ENCODE measurements around the gene BCR. TPM values are rescaled to one million over a fixed set of nuclear protein-coding genes. Genes with fewer than 3 reads are reported as not detected.

Gene BCR
- total and polyA plus RNA-seq, 2 of the 13 experiments (the other 11 are each of a cell fraction or from before 2014, with no cell fraction given): 19.9 to 33.6 TPM

- TF ChIP-seq ZNF598 (CRISPR knock-in tag; IDR thresholded peaks at IDR 0.05; ENCODE audit: borderline replicate concordance) (no peak), NFATC3 (CRISPR knock-in tag; IDR thresholded peaks at IDR 0.05) (no peak), SNAPC5 (CRISPR knock-in tag; IDR thresholded peaks at IDR 0.05; ENCODE audit: borderline replicate concordance) (no peak), RELA (CRISPR knock-in tag; IDR thresholded peaks at IDR 0.05) (no peak), PRDM10 (CRISPR knock-in tag; IDR thresholded peaks at IDR 0.05; ENCODE audit: low read depth) (no peak), ZNF232 (CRISPR knock-in tag; IDR thresholded peaks at IDR 0.05; ENCODE audit: borderline replicate concordance) (0 out of 2 replicates have a peak, but pooled peaks have one; percentile 9), ZNF614 (CRISPR knock-in tag; IDR thresholded peaks at IDR 0.05; ENCODE audit: borderline replicate concordance) (no peak), TFAP4 (IDR thresholded peaks at IDR 0.05; ENCODE audit: borderline replicate concordance, low read depth) (peak; percentile 99), ZNF24 (IDR thresholded peaks at IDR 0.05) (no peak), AKAP8 (CRISPR knock-in tag; IDR thresholded peaks at IDR 0.05) (no peak), ZNF513 (CRISPR knock-in tag; conservative IDR thresholded peaks at IDR 0.05) (no peak), PBX2 (CRISPR knock-in tag; IDR thresholded peaks at IDR 0.05) (no peak), MLLT10 (CRISPR knock-in tag; IDR thresholded peaks at IDR 0.05) (no peak), MIER2 (CRISPR knock-in tag; IDR thresholded peaks at IDR 0.05) (no peak), EEA1 (CRISPR knock-in tag; IDR thresholded peaks at IDR 0.05; ENCODE audit: borderline replicate concordance) (no peak), NR2F1 (CRISPR knock-in tag; IDR thresholded peaks at IDR 0.05) (peak; percentile 18 to 19; a peak in 1 of 4 replicates), JARID2 (CRISPR knock-in tag; IDR thresholded peaks at IDR 0.05; ENCODE audit: insufficient replicate concordance) (no peak), SIN3A (IDR thresholded peaks at IDR 0.05; ENCODE audit: borderline replicate concordance, low read depth, low read length) (peak; percentile 90; the same call in 1 of the 2 replicates), ZNF660 (CRISPR knock-in tag; IDR thresholded peaks at IDR 0.05; ENCODE audit: borderline replicate concordance, low read depth) (no peak), KDM5A (IDR thresholded peaks at IDR 0.05; ENCODE audit: borderline replicate concordance, low read length) (no peak), TSC22D2 (CRISPR knock-in tag; IDR thresholded peaks at IDR 0.05; ENCODE audit: borderline replicate concordance) (no peak), REPIN1 (CRISPR knock-in tag; IDR thresholded peaks at IDR 0.05; ENCODE audit: borderline replicate concordance, low read depth) (no peak), ZNF580 (CRISPR knock-in tag; IDR thresholded peaks at IDR 0.05; ENCODE audit: borderline replicate concordance, low read depth) (no peak), KDM4B (CRISPR knock-in tag; IDR thresholded peaks at IDR 0.05) (no peak)
Measured at GRCh38 chr22:23218867-23219251, 38.5 kb downstream of the BCR start (continued).
